H9 (cell line): ENCODE measurements around the gene MEIS2. TPM values are rescaled to one million over a fixed set of nuclear protein-coding genes. Genes with fewer than 3 reads are reported as not detected.

Experiments
- DNase-seq: peaks from one replicate; pipeline ENCODE4 v3.0.0-alpha.2; 2017
- H2AFZ ChIP-seq: one replicate; pipeline ENCODE4 v1.6.1; 2013; ENCODE audit warnings: mild to moderate bottlenecking, low read length, control low read depth, moderate library complexity
- H2AK5ac ChIP-seq: 2 replicates; pipeline ENCODE4 v1.6.1; 2013; ENCODE audit warnings: low read length, control low read depth, mixed read lengths; ENCODE audit not compliant: insufficient read length
- H2BK120ac ChIP-seq: one replicate; pipeline ENCODE4 v1.6.1; 2013; ENCODE audit warnings: low read depth, mild to moderate bottlenecking, low read length, control low read depth, inconsistent platforms; ENCODE audit not compliant: poor library complexity, severe bottlenecking
- H2BK12ac ChIP-seq: 2 replicates; pipeline ENCODE4 v1.6.1; 2013; ENCODE audit warnings: low read length, control low read depth, mixed read lengths, low read depth; ENCODE audit not compliant: insufficient read length
- H2BK15ac ChIP-seq: 2 replicates; pipeline ENCODE4 v1.6.1; 2013; ENCODE audit warnings: low read depth, low read length, control low read depth
- H2BK20ac ChIP-seq: one replicate; pipeline ENCODE4 v1.6.1; 2013; ENCODE audit warnings: low read depth, mild to moderate bottlenecking, low read length, control low read depth, inconsistent platforms; ENCODE audit not compliant: poor library complexity, severe bottlenecking
- H2BK5ac ChIP-seq: 2 replicates; pipeline ENCODE4 v1.6.1; 2013; ENCODE audit warnings: low read length, control low read depth, mixed read lengths; ENCODE audit not compliant: insufficient read length
- H3K14ac ChIP-seq: 2 replicates; pipeline ENCODE4 v1.6.1; 2013; ENCODE audit warnings: low read length, control low read depth; ENCODE audit not compliant: insufficient read depth
- H3K18ac ChIP-seq: 2 replicates; pipeline ENCODE4 v1.6.1; 2013; ENCODE audit warnings: low read depth, mild to moderate bottlenecking, mixed read lengths, low read length, control low read depth; ENCODE audit not compliant: insufficient read length
- H3K23ac ChIP-seq: 2 replicates; pipeline ENCODE4 v1.6.1; 2013; ENCODE audit warnings: low read length, control low read depth, mixed read lengths, low read depth; ENCODE audit not compliant: insufficient read length
- H3K23me2 ChIP-seq: 2 replicates; pipeline ENCODE4 v1.6.1; 2013; ENCODE audit warnings: low read depth, mild to moderate bottlenecking, mixed read lengths, low read length, control low read depth; ENCODE audit not compliant: insufficient read length, poor library complexity, severe bottlenecking
- H3K27ac ChIP-seq: 2 replicates; pipeline ENCODE4 v1.5.1; 2013; ENCODE audit warnings: low read length, control low read depth, mixed read lengths, low read depth; ENCODE audit not compliant: insufficient read length
- H3K27me3 ChIP-seq: 2 replicates; pipeline ENCODE4 v1.6.1; 2013; ENCODE audit warnings: low read length, control low read depth, inconsistent platforms; ENCODE audit not compliant: insufficient read depth
- H3K4ac ChIP-seq: 2 replicates; pipeline ENCODE4 v1.6.1; 2013; ENCODE audit warnings: low read depth, mild to moderate bottlenecking, control low read depth, inconsistent platforms, low read length, moderate library complexity
- H3K4me1 ChIP-seq: 2 replicates; pipeline ENCODE4 v1.6.1; 2013; ENCODE audit warnings: low read length, control low read depth, inconsistent platforms; ENCODE audit not compliant: insufficient read depth
- H3K4me2 ChIP-seq: 2 replicates; pipeline ENCODE4 v1.6.1; 2013; ENCODE audit warnings: low read length, control low read depth, mixed read lengths; ENCODE audit not compliant: insufficient read length, insufficient read depth
- H3K56ac ChIP-seq: 2 replicates; pipeline ENCODE4 v1.6.1; 2013; ENCODE audit warnings: low read depth, mild to moderate bottlenecking, mixed read lengths, low read length, control low read depth; ENCODE audit not compliant: insufficient read length
- H3K79me1 ChIP-seq: 2 replicates; pipeline ENCODE4 v1.6.1; 2013; ENCODE audit warnings: low read depth, mild to moderate bottlenecking, moderate library complexity, low read length, control low read depth, inconsistent platforms; ENCODE audit not compliant: insufficient read depth, poor library complexity, severe bottlenecking
- H3K79me2 ChIP-seq: 2 replicates; pipeline ENCODE4 v1.6.1; 2013; ENCODE audit warnings: low read length, control low read depth, inconsistent platforms; ENCODE audit not compliant: insufficient read depth
- H3K9ac ChIP-seq: 2 replicates; pipeline ENCODE4 v1.6.1; 2013; ENCODE audit warnings: low read length, control low read depth, mixed read lengths; ENCODE audit not compliant: insufficient read length; ENCODE audit errors: extremely low read depth
- H3K9me3 ChIP-seq: one replicate; pipeline ENCODE4 v1.6.1; 2013; ENCODE audit warnings: low read depth, low read length, inconsistent platforms; ENCODE audit not compliant: control insufficient read depth
- H3T11ph ChIP-seq: one replicate; pipeline ENCODE4 v1.6.1; 2013; ENCODE audit warnings: mild to moderate bottlenecking, low read length, control low read depth, inconsistent platforms
- H4K20me1 ChIP-seq: one replicate; pipeline ENCODE4 v1.6.1; 2013; ENCODE audit not compliant: control insufficient read depth, insufficient read length, insufficient read depth
- H4K5ac ChIP-seq: 2 replicates; pipeline ENCODE4 v1.6.1; 2013; ENCODE audit warnings: low read depth, mild to moderate bottlenecking, mixed read lengths, low read length, control low read depth; ENCODE audit not compliant: insufficient read length
- H4K8ac ChIP-seq: replicated peaks from 2 replicates; pipeline ENCODE4 v1.6.1; 2013; ENCODE audit warnings: low read length, control low read depth, mixed read lengths, low read depth; ENCODE audit not compliant: insufficient read length
- H4K91ac ChIP-seq: 2 replicates; pipeline ENCODE4 v1.6.1; 2013; ENCODE audit warnings: low read depth, mild to moderate bottlenecking, moderate library complexity, mixed read lengths, low read length, control low read depth; ENCODE audit not compliant: insufficient read length
- H3K27ac Mint-ChIP-seq, 3 experiments: 2 replicates in 2 of 3; 3 replicates in 1 of 3; pipeline ENCODE4 v1.8.0; 2020 to 2021; ENCODE audit warnings: mixed read lengths in 3 of 3, mild to moderate bottlenecking in 1 of 3, moderate library complexity in 1 of 3
- H3K27me3 Mint-ChIP-seq: 2 replicates; pipeline ENCODE4 v1.8.0; 2021; ENCODE audit warnings: low read depth, mild to moderate bottlenecking, moderate library complexity, mixed read lengths
- H3K36me3 Mint-ChIP-seq, 3 experiments: 2 replicates in 2 of 3; 3 replicates in 1 of 3; pipeline ENCODE4 v1.8.0; 2020 to 2021; ENCODE audit warnings: low read depth in 3 of 3, mixed read lengths in 3 of 3; ENCODE audit not compliant: insufficient read depth in 1 of 3
- H3K4me1 Mint-ChIP-seq, 2 experiments: 2 replicates each; pipeline ENCODE4 v1.8.0; 2020; ENCODE audit warnings: mixed read lengths in 2 of 2
- H3K4me3 Mint-ChIP-seq, 2 experiments: 2 replicates in 1 of 2; 3 replicates in 1 of 2; pipeline ENCODE4 v1.8.0; 2020 to 2021; ENCODE audit warnings: mild to moderate bottlenecking in 2 of 2, mixed read lengths in 2 of 2, moderate library complexity in 1 of 2
- H3K9me3 Mint-ChIP-seq, 2 experiments: 2 replicates in 1 of 2; 3 replicates in 1 of 2; pipeline ENCODE4 v1.8.0; 2020; ENCODE audit warnings: mild to moderate bottlenecking in 2 of 2, mixed read lengths in 2 of 2, moderate library complexity in 1 of 2
- CTCF ChIP-seq: fragments of 200-600 bp; sonication (generic); conservative IDR thresholded peaks from 3 replicates; pipeline ENCODE4 v1.8.0; 2021; ENCODE audit warnings: antibody characterized with exemption, mild to moderate bottlenecking
- WGBS: extraction: QIAGEN DNeasy Blood & Tissue Kit; methylation state at CpG from one replicate; pipeline ENCODE4 v1.1.7; 2013; ENCODE audit warnings: missing lambda C conversion rate, low lambda C conversion rate, mixed read lengths; ENCODE audit not compliant: insufficient read length; ENCODE audit errors: extremely low coverage; 5-methylcytosine and 5-hydroxymethylcytosine counted together
- total RNA-seq: library from RNA; stranded (reverse); gene quantifications from 2 replicates; pipeline ENCODE4 v1.2.1, GENCODE V29; 2021

MEIS2 gene
- total RNA-seq, 1 experiment from 2014 or later: 0.35 TPM

GRCh38 chr15:36938131-36938530 is 162.2 kb downstream of the MEIS2 start:
- no peak overlapping the region for H3K4me2 ChIP-seq
- H3K79me2 ChIP-seq: no peaks in the 10 kb centered on the region
- H3K9ac ChIP-seq: no peak overlapping the region
- Mint-ChIP-seq H3K4me1 (peaks cover 2 to 13% of the 10 kb centered on the region in 2 experiments), H3K27me3 (0 out of 2 replicates have a peak, but pooled peaks cover 2% of the 10 kb centered on the region), H3K27ac (peak overlapping the region in 1 of 3 experiments; percentile 13; a peak in 1 of 7 replicates), H3K36me3 (no peaks in the 10 kb centered on the region), H3K9me3 (no peaks in the 10 kb centered on the region), H3K4me3 (no peak overlapping the region)
- no peaks in the 10 kb centered on the region for H3K23me2 ChIP-seq
- no peaks in the 10 kb centered on the region for H4K20me1 ChIP-seq
- no peaks in the 10 kb centered on the region for H3K79me1 ChIP-seq
- WGBS: no CpG with 5 or more reads among the region's 4 CpGs
- H3K27ac ChIP-seq: no peak overlapping the region
- no peak overlapping the region for H2BK20ac ChIP-seq
- no peaks in the 10 kb centered on the region for H3K4me1 ChIP-seq
- H3K9me3 ChIP-seq: no peaks in the 10 kb centered on the region
- no peak for DNase-seq
- H2AFZ ChIP-seq: no peak overlapping the region
- no peak overlapping the region for H3K23ac ChIP-seq
- H3K14ac ChIP-seq: no peak overlapping the region
- no peak overlapping the region for H2BK120ac ChIP-seq
- no peak overlapping the region for H4K5ac ChIP-seq
- H2BK5ac ChIP-seq: no peak overlapping the region
- H4K91ac ChIP-seq: no peak overlapping the region
- H2BK15ac ChIP-seq: no peak overlapping the region
- H4K8ac ChIP-seq: no peak overlapping the region
- H2AK5ac ChIP-seq: no peak overlapping the region
- H3K18ac ChIP-seq: no peak overlapping the region
- H3T11ph ChIP-seq: no peak overlapping the region
- H3K56ac ChIP-seq: no peak overlapping the region
- no peaks in the 10 kb centered on the region for H3K27me3 ChIP-seq
- no peak overlapping the region for H3K4ac ChIP-seq
- H2BK12ac ChIP-seq: no peak overlapping the region
- no peak for TF ChIP-seq CTCF
